RKO (cell line): ENCODE data around the gene IQUB.
"Not testable (repeated sequence)": the region's sequence is repeated elsewhere in the genome, so short reads cannot be mapped to it uniquely, and the experiment has no call there.

ENCODE experiments used
- DNase-seq: peaks from one replicate; pipeline ENCODE4 v3.0.0-alpha.2; 2016; ENCODE audit warnings: low spot score

Gene IQUB

GRCh38 chr7:123415625-123416024 is 118.8 kb downstream of the IQUB start:
- DNase-seq = no peak

GRCh38 chr7:123410273-123410904 is 124.0 kb downstream of the IQUB start:
- no peak for DNase-seq

DNA sequence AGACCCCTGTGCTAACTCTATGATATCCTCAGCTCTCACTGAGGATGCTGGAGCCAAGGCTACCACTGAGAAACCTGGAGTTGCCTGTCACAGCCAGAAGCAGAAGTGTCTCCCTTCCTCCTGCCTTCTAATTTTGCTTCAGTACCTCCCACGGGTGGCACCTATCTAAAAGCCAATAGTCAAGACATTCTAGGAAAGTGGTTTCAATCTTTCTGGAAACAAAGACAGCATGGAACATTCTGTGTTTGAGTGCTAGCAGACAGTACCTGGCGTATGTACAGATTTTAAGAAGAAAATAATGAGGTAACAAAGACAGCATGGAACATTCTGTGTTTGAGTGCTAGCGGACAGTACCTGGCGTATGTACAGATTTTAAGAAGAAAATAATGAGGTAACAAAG is 126.4 kb downstream of the IQUB start:
- not testable (repeated sequence) for DNase-seq
